DOHH2 (cell line): Measurements from ENCODE around the gene AIG1.

Source experiments
- H3F3A ChIP-seq: fragments of 200-600 bp; sonication (generic), shearing (Covaris generic); 2 replicates; pipeline ENCODE4 v1.6.0; 2016; ENCODE audit warnings: antibody characterized with exemption, mild to moderate bottlenecking; ENCODE audit not compliant: control insufficient read depth, insufficient read depth
- H3K27ac ChIP-seq: fragments of 200-600 bp; sonication (generic); 2 replicates; pipeline ENCODE4 v1.5.1; 2014; ENCODE audit warnings: low read depth, mild to moderate bottlenecking, low read length, moderate library complexity
- H3K27me3 ChIP-seq: fragments of 200-600 bp; sonication (generic); 2 replicates; pipeline ENCODE4 v1.6.1; 2014; ENCODE audit warnings: mild to moderate bottlenecking, low read length, mixed read lengths; ENCODE audit not compliant: control insufficient read depth
- H3K36me3 ChIP-seq: fragments of 200-600 bp; sonication (generic); 2 replicates; pipeline ENCODE4 v1.6.1; 2014; ENCODE audit warnings: mild to moderate bottlenecking, low read length, moderate library complexity, mixed read lengths; ENCODE audit not compliant: control insufficient read depth
- H3K4me1 ChIP-seq: fragments of 200-600 bp; sonication (generic); 2 replicates; pipeline ENCODE4 v1.6.1; 2014; ENCODE audit warnings: mild to moderate bottlenecking, low read length, mixed read lengths; ENCODE audit not compliant: control insufficient read depth
- H3K4me2 ChIP-seq: fragments of 200-600 bp; sonication (generic); 2 replicates; pipeline ENCODE4 v1.6.0; 2014; ENCODE audit warnings: mild to moderate bottlenecking, low read length, moderate library complexity
- H3K4me3 ChIP-seq: fragments of 200-600 bp; sonication (generic); 2 replicates; pipeline ENCODE4 v1.5.1; 2014; ENCODE audit warnings: mild to moderate bottlenecking, low read length, mixed read lengths
- H3K79me2 ChIP-seq: fragments of 200-600 bp; sonication (generic); 2 replicates; pipeline ENCODE4 v1.6.1; 2014; ENCODE audit warnings: mild to moderate bottlenecking, low read length, mixed read lengths; ENCODE audit not compliant: control insufficient read depth
- H3K9me2 ChIP-seq: fragments of 200-600 bp; sonication (generic); replicated peaks from 2 replicates; pipeline ENCODE4 v1.6.1; 2014; ENCODE audit warnings: mild to moderate bottlenecking, low read length, mixed read lengths; ENCODE audit not compliant: control insufficient read depth
- H3K9me3 ChIP-seq: fragments of 200-600 bp; sonication (generic); 2 replicates; pipeline ENCODE4 v1.6.1; 2014; ENCODE audit warnings: antibody characterized with exemption, low read length, mixed read lengths; ENCODE audit not compliant: control insufficient read depth, insufficient read depth
- H4K20me1 ChIP-seq: fragments of 200-600 bp; sonication (generic); 2 replicates; pipeline ENCODE4 v1.6.0; 2014; ENCODE audit warnings: low read depth, mild to moderate bottlenecking, antibody characterized with exemption, low read length, moderate library complexity; ENCODE audit not compliant: control insufficient read depth, insufficient read depth
- EZH2phosphoT487 ChIP-seq: fragments of 200-600 bp; sonication (generic); IDR thresholded peaks from 2 replicates; pipeline ENCODE4 v1.6.1; 2017; ENCODE audit warnings: borderline replicate concordance, mild to moderate bottlenecking, antibody characterized with exemption, low read length, moderate library complexity, mixed read lengths
- TF ChIP-seq, protein P1 (sequence below): fragments of 200-600 bp; sonication (generic); IDR thresholded peaks from one replicate; pipeline ENCODE4 v1.5.1; 2014; ENCODE audit warnings: antibody characterized with exemption, mild to moderate bottlenecking, low read depth, low read length; ENCODE audit not compliant: poor library complexity, severe bottlenecking

Gene AIG1

GRCh38 chr6:143023695-143024094 is 37.0 kb upstream of the AIG1 start:
- H3F3A ChIP-seq: no peaks in the 10 kb centered on the region
- H3K79me2 ChIP-seq: no peaks in the 10 kb centered on the region
- no peaks in the 10 kb centered on the region for H3K36me3 ChIP-seq
- TF ChIP-seq, protein P1, sequence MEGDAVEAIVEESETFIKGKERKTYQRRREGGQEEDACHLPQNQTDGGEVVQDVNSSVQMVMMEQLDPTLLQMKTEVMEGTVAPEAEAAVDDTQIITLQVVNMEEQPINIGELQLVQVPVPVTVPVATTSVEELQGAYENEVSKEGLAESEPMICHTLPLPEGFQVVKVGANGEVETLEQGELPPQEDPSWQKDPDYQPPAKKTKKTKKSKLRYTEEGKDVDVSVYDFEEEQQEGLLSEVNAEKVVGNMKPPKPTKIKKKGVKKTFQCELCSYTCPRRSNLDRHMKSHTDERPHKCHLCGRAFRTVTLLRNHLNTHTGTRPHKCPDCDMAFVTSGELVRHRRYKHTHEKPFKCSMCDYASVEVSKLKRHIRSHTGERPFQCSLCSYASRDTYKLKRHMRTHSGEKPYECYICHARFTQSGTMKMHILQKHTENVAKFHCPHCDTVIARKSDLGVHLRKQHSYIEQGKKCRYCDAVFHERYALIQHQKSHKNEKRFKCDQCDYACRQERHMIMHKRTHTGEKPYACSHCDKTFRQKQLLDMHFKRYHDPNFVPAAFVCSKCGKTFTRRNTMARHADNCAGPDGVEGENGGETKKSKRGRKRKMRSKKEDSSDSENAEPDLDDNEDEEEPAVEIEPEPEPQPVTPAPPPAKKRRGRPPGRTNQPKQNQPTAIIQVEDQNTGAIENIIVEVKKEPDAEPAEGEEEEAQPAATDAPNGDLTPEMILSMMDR: no peak
- TF ChIP-seq EZH2phosphoT487: no peak
- no peaks in the 10 kb centered on the region for H3K27me3 ChIP-seq
- H3K9me3 ChIP-seq: no peaks in the 10 kb centered on the region
- no peaks in the 10 kb centered on the region for H4K20me1 ChIP-seq
- no peak overlapping the region for H3K4me2 ChIP-seq
- no peaks in the 10 kb centered on the region for H3K4me1 ChIP-seq
- H3K4me3 ChIP-seq: no peak overlapping the region
- no peak overlapping the region for H3K27ac ChIP-seq
- no peaks in the 10 kb centered on the region for H3K9me2 ChIP-seq

- no peaks in the 10 kb centered on the region for H3K79me2 ChIP-seq
- no peaks in the 10 kb centered on the region for H4K20me1 ChIP-seq
- no peaks in the 10 kb centered on the region for H3K9me2 ChIP-seq
- H3K4me1 ChIP-seq: no peaks in the 10 kb centered on the region
- H3F3A ChIP-seq: no peaks in the 10 kb centered on the region
- TF ChIP-seq EZH2phosphoT487: no peak
- TF ChIP-seq, protein P1: no peak
- no peaks in the 10 kb centered on the region for H3K36me3 ChIP-seq
- no peak overlapping the region for H3K4me2 ChIP-seq
- H3K27me3 ChIP-seq: no peaks in the 10 kb centered on the region
- H3K9me3 ChIP-seq: no peaks in the 10 kb centered on the region
- H3K4me3 ChIP-seq: no peak overlapping the region
- no peak overlapping the region for H3K27ac ChIP-seq
These were observed 35.7 kb upstream of the AIG1 start for GRCh38 chr6:143024977-143025376.

GRCh38 chr6:143026696-143027449 is 33.8 kb upstream of the AIG1 start:
- no peak overlapping the region for H3K27ac ChIP-seq
- no peaks in the 10 kb centered on the region for H3F3A ChIP-seq
- no peaks in the 10 kb centered on the region for H3K27me3 ChIP-seq
- no peak overlapping the region for H3K4me3 ChIP-seq
- no peaks in the 10 kb centered on the region for H3K36me3 ChIP-seq
- H4K20me1 ChIP-seq: no peaks in the 10 kb centered on the region
- H3K4me2 ChIP-seq: no peak overlapping the region
- H3K4me1 ChIP-seq: no peaks in the 10 kb centered on the region
- H3K9me3 ChIP-seq: no peaks in the 10 kb centered on the region
- TF ChIP-seq, protein P1: peak; percentile 85
- TF ChIP-seq EZH2phosphoT487: no peak
- H3K79me2 ChIP-seq: no peaks in the 10 kb centered on the region
- no peaks in the 10 kb centered on the region for H3K9me2 ChIP-seq
